Measurements from ENCODE around the gene GAB2.

- TF ChIP-seq, protein P1, sequence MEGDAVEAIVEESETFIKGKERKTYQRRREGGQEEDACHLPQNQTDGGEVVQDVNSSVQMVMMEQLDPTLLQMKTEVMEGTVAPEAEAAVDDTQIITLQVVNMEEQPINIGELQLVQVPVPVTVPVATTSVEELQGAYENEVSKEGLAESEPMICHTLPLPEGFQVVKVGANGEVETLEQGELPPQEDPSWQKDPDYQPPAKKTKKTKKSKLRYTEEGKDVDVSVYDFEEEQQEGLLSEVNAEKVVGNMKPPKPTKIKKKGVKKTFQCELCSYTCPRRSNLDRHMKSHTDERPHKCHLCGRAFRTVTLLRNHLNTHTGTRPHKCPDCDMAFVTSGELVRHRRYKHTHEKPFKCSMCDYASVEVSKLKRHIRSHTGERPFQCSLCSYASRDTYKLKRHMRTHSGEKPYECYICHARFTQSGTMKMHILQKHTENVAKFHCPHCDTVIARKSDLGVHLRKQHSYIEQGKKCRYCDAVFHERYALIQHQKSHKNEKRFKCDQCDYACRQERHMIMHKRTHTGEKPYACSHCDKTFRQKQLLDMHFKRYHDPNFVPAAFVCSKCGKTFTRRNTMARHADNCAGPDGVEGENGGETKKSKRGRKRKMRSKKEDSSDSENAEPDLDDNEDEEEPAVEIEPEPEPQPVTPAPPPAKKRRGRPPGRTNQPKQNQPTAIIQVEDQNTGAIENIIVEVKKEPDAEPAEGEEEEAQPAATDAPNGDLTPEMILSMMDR (tag by site-specific recombination; IDR thresholded peaks at IDR 0.05), result no peak
- no peak for TF ChIP-seq ZNF214 (tag by site-specific recombination; IDR thresholded peaks at IDR 0.05; ENCODE audit: borderline replicate concordance)
Measured at GRCh38 chr11:78189174-78189724, 228.4 kb downstream of the GAB2 start.
